ENCODE data around the gene NOTCH1. TPM values are rescaled to one million over a fixed set of nuclear protein-coding genes. Genes with fewer than 3 reads are reported as not detected.
A peak's percentile ranks its signal among the peaks of the same experiment; 100 is the strongest.

The NOTCH1 gene
- total RNA-seq, 4 donors from 2014 or later = 31.1 to 72.1 (median 44.0) TPM

DNA sequence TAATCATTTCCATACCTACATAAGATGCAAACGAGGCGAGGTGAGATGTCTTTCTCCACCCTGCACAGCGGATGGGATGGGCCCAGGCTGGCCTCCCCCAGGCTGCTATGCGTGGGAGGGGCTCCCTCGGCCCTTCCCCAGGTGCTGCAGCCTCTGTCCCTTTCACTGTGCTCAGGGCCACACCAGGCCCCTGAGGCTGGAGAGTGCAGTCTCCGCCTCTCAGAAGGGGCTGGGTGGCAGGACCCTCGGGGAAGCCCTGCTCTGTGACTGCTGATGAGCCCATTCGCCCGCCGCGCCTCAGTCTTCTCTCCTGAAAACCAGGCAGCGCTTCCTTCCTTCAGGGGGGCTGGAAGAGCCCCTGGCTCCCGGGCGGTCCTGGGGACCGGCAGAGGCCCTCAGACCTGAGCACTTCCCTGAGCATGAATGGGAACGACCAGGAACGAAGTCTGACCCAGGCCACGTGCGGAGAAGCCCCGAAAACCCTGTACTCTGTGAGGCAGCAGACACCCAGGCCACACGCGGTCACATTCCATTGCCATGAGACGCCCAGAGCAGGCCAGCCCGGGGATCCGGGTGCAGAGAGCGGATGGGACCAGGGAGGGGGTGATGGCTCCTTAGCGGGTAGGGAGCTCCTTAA is 21.9 kb upstream of the NOTCH1 start:
- Histone ChIP-seq H3K9me3 (no peaks in the 10 kb centered on the region), H3K27ac (peak overlapping the region in 3 of 4 donors; percentile 74 to 79 (median 77)), H3K4me1 (peaks cover 5 to 99% (median 60%) of the 10 kb centered on the region in 3 donors), H3K36me3 (no peaks in the 10 kb centered on the region), H3K27me3 (no peaks in the 10 kb centered on the region), H3K4me3 (no peak overlapping the region)
- 36 to 40% methylated on average over 1 to 11 of the region's 27 CpGs for WGBS, 2 donors (ENCODE audit: low coverage in 1 of 2)
- ATAC-seq = peak; percentile 80
- TF ChIP-seq POLR2A (IDR thresholded peaks at IDR 0.05) (no peak), POLR2AphosphoS5 (IDR thresholded peaks at IDR 0.05) (peak; percentile 60)

DNA sequence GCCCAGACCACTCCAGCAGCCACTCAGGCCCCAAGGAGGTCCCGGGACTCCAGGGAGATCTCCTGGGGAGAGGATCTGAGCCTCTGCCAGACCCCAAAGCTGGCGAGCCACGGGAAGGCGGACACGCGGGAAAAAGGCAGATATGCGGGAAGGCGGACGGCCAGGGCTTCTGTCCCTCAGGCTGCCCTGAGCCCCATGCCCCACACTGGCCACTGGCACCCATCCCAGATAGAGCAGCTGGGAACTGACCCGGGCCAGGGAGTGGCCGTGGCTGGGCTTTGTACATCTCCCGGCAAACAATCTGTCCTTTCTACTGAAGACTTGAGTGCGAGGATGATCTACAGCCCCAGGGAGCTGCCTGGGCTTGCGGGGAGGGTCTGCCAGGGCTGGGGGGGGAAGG is 21.1 kb upstream of the NOTCH1 start:
- Histone ChIP-seq H3K27ac (peak overlapping the region in 3 of 4 donors; percentile 74 to 79 (median 77)), H3K36me3 (no peaks in the 10 kb centered on the region), H3K9me3 (no peaks in the 10 kb centered on the region), H3K4me1 (peaks cover 5 to 91% (median 60%) of the 10 kb centered on the region in 3 donors), H3K4me3 (no peak overlapping the region), H3K27me3 (no peaks in the 10 kb centered on the region)
- ATAC-seq = no peak
- no peak for TF ChIP-seq CTCF (IDR thresholded peaks at IDR 0.05)
- TF ChIP-seq EP300 (IDR thresholded peaks at IDR 0.05) = no peak
- TF ChIP-seq POLR2A (IDR thresholded peaks at IDR 0.05) = no peak
- peak; percentile 18 for TF ChIP-seq POLR2AphosphoS5 (IDR thresholded peaks at IDR 0.05)
- whole genome bisulfite sequencing, 2 donors (ENCODE audit: low coverage in 1 of 2) = 59% methylated on average over 10 of the region's 14 CpGs; no CpG with 5 or more reads in 1 of the 2 donors

DNA sequence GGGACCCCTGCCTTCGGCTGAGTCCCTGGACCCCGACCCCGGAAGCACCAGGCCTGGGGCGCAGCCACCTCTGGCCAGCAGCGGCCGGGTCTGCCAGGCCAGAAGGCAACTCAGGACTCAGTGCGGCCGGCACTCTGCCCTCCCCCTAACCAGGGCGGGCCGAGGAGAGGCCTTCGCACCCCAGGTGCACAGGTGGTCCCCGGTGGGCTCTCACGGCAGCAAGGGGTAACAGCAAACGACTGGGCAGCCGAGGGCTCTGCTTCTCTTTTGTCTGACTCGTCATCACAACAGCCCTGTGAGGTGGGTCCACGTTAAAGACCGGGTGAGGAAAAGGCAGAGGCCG is 20.7 kb upstream of the NOTCH1 start:
- ATAC-seq = no peak
- Histone ChIP-seq H3K4me3 (no peak overlapping the region), H3K27me3 (no peaks in the 10 kb centered on the region), H3K9me3 (no peaks in the 10 kb centered on the region), H3K4me1 (peaks cover 5 to 87% (median 60%) of the 10 kb centered on the region in 3 donors), H3K27ac (peak overlapping the region in 3 of 4 donors; percentile 74 to 79 (median 77)), H3K36me3 (no peaks in the 10 kb centered on the region)
- no peak for TF ChIP-seq POLR2AphosphoS5 (IDR thresholded peaks at IDR 0.05)
- no peak for TF ChIP-seq EP300 (IDR thresholded peaks at IDR 0.05)
- TF ChIP-seq CTCF (IDR thresholded peaks at IDR 0.05) = no peak
- TF ChIP-seq POLR2A (IDR thresholded peaks at IDR 0.05) = no peak
- WGBS, 2 donors (ENCODE audit: low coverage in 1 of 2) = no CpG with 5 or more reads among the region's 19 CpGs

DNA sequence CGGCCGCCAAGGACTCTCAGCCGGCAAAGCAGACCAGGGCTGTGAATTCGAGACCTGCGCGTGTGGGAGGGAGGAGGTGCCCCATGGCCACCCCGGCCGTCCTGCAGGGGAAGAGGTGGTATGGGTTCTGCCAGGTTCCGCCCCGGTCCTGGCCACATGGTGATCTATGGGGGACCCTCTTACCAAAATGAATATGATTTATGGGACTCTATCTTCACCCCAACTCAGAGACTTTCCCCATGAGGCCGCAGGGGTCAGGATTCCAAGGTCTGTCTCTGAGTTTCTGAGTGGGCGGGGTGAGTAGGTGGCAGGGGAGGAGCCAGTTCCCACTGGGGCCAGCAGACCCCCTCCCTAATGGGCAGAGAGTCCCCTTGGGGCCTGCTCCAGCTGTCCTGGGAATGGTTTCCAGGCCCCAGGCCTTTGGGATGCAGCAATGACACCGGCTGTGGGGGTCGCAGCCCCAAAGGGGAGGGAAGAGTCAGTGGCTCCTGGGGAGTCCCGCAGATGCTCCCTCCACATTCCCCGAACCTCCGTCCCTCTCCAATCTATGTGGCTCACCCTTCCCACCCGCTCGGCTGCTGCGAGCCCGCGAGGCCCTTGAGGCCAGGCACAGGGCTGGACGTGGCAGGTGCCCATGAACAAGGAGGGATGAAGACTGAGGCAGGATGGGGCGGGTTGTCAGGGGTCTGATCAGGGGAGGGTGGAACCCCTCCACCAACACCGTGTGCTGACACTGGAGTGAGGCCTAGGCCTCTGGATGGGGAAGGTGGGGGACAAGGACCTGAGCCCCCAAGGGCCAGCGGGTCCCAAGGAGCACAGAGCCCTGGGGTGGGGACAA is 20.1 kb upstream of the NOTCH1 start:
- Histone ChIP-seq H3K27ac (peak overlapping the region in 3 of 4 donors; percentile 74 to 79 (median 77)), H3K4me1 (peaks cover 5 to 82% (median 60%) of the 10 kb centered on the region in 3 donors)
- WGBS, 2 donors (ENCODE audit: low coverage in 1 of 2) = 82% methylated on average over 5 of the region's 26 CpGs; no CpG with 5 or more reads in 1 of the 2 donors

More for the DNA sequence above, 20.1 kb upstream of the NOTCH1 start:
- ATAC-seq = no peak
- Histone ChIP-seq H3K27me3 (no peaks in the 10 kb centered on the region), H3K4me3 (no peak overlapping the region), H3K36me3 (no peaks in the 10 kb centered on the region), H3K9me3 (no peaks in the 10 kb centered on the region)
- TF ChIP-seq POLR2A (IDR thresholded peaks at IDR 0.05) (no peak), CTCF (IDR thresholded peaks at IDR 0.05) (no peak), EP300 (IDR thresholded peaks at IDR 0.05) (no peak), POLR2AphosphoS5 (IDR thresholded peaks at IDR 0.05) (no peak)

All from gastroesophageal sphincter (tissue), 4 donors.